HepG2 (cell line): ENCODE measurements around the gene EIF4ENIF1. TPM values are rescaled to one million over a fixed set of nuclear protein-coding genes. Genes with fewer than 3 reads are reported as not detected.

ENCODE experiments used
- ATAC-seq: fragments of 200-7000 bp; cut with Tn5 transposase; 3 replicates; pipeline ENCODE4 v1.9.1; 2020; ENCODE audit warnings: mild to moderate bottlenecking, moderate library complexity
- BruUV-seq: library from RNA; stranded (reverse); fragments of 400-500 nt; replicated peaks from 2 replicates; lab custom pipeline; 2021; lab: Mats Ljungman, UMichigan
- CTCF ChIA-PET: fragments of 300-600 bp; formaldehyde crosslinking; extraction: SDS; loops from one replicate; lab custom pipeline; 2021; ENCODE audit warnings: low total read pairs, inconsistent platforms, low intra/inter-chr PET ratio; lab: Yijun Ruan, JAX
- POLR2A ChIA-PET: fragments of 350-600 bp; sonication (Branson Sonifier 250); formaldehyde crosslinking; loops from one replicate; lab custom pipeline; 2020; ENCODE audit warnings: antibody characterized with exemption, inconsistent platforms; lab: Yijun Ruan, JAX
- DNase-seq: peaks from one replicate; pipeline ENCODE4 v3.0.0-alpha.2; 2015; ENCODE audit warnings: low spot score
- FAIRE-seq: peaks from 3 replicates; lab custom pipeline; 2011; peaks lifted over from hg19 to GRCh38; lab: Jason Lieb, UNC
- H2AFZ ChIP-seq: one replicate; pipeline ENCODE4 v1.6.1; 2011; ENCODE audit warnings: low read length, inconsistent platforms
- H3K27ac ChIP-seq: fragments of 300-600 bp; 3 replicates; pipeline ENCODE4 v1.8.0; 2011; ENCODE audit warnings: mixed run types, mild to moderate bottlenecking, mixed read lengths, low read length, inconsistent platforms; ENCODE audit not compliant: insufficient read depth; ENCODE audit errors: extremely low read length
- H3K27me3 ChIP-seq, 2 experiments: fragments of 200-600 bp in 1 of 2; 2 replicates in 1 of 2; 3 replicates in 1 of 2; pipeline versions ENCODE4 v1.6.0 to v1.8.0; 2011; ENCODE audit warnings: low read length in 2 of 2, mild to moderate bottlenecking in 2 of 2, moderate library complexity in 2 of 2, inconsistent platforms in 1 of 2; ENCODE audit not compliant: insufficient read depth in 2 of 2, control insufficient read depth in 1 of 2
- H3K36me3 ChIP-seq, 2 experiments: fragments of 200-600 bp in 1 of 2; replicated peaks in 1 of 2; 2 replicates in 1 of 2; 3 replicates in 1 of 2; pipeline versions ENCODE4 v1.5.1 to v1.8.0; 2011; ENCODE audit warnings: low read length in 2 of 2, inconsistent platforms in 1 of 2; ENCODE audit not compliant: insufficient read depth in 2 of 2, control insufficient read depth in 1 of 2
- H3K4me1 ChIP-seq: 2 replicates; pipeline ENCODE4 v1.5.1; 2012; ENCODE audit warnings: low read length, inconsistent platforms; ENCODE audit not compliant: insufficient read depth
- H3K4me2 ChIP-seq: 2 replicates; pipeline ENCODE4 v1.6.0; 2011; ENCODE audit warnings: low read depth, low read length, inconsistent platforms
- H3K4me3 ChIP-seq, 3 experiments: fragments of 200-600 bp in 1 of 3; sonication (generic), shearing (Covaris generic) in 1 of 3; replicated peaks in 1 of 3; 2 replicates each; pipeline ENCODE4 v1.5.1; 2011 to 2016; ENCODE audit warnings: low read length in 3 of 3, inconsistent platforms in 2 of 3, low read depth in 2 of 3, mild to moderate bottlenecking in 2 of 3, control low read depth in 1 of 3, mixed read lengths in 1 of 3; ENCODE audit not compliant: insufficient read depth in 1 of 3
- H3K79me2 ChIP-seq: one replicate; pipeline ENCODE4 v1.6.1; 2011; ENCODE audit warnings: low read length, inconsistent platforms; ENCODE audit not compliant: insufficient read depth
- H3K9ac ChIP-seq: 2 replicates; pipeline ENCODE4 v1.6.0; 2011; ENCODE audit warnings: mild to moderate bottlenecking, low read depth, low read length, inconsistent platforms; ENCODE audit not compliant: insufficient read depth
- H3K9me3 ChIP-seq: 2 replicates; pipeline ENCODE4 v1.5.1; 2012; ENCODE audit warnings: mild to moderate bottlenecking, low read length
- H4K20me1 ChIP-seq: 2 replicates; pipeline ENCODE4 v1.6.0; 2011; ENCODE audit warnings: inconsistent platforms, mild to moderate bottlenecking, low read length, moderate library complexity; ENCODE audit not compliant: insufficient read depth
- ATF7 ChIP-seq, 2 experiments: fragments of 450-650 bp in 1 of 2; sonication (generic) in 1 of 2; formaldehyde crosslinking in 1 of 2; IDR thresholded peaks; 2 replicates each; pipeline versions ENCODE4 v1.4.0 to v1.6.1; 2016 to 2020; ENCODE audit warnings: antibody characterized with exemption in 1 of 2, mild to moderate bottlenecking in 1 of 2, missing genetic modification reagents in 1 of 2
- NCOA2 ChIP-seq: sonication (generic); formaldehyde crosslinking; IDR thresholded peaks from 2 replicates; pipeline ENCODE4 v1.8.0; 2022; ENCODE audit warnings: inconsistent platforms
- XRCC5 ChIP-seq: fragments of 200-400 bp; formaldehyde crosslinking; optimal IDR thresholded peaks from 2 replicates; pipeline ENCODE3; 2017; ENCODE audit warnings: mild to moderate bottlenecking, low read length
- ZBTB20 ChIP-seq: sonication (generic); formaldehyde crosslinking; IDR thresholded peaks from 2 replicates; pipeline ENCODE4 v1.8.1; 2023; ENCODE audit warnings: missing genetic modification reagents, low read depth, mild to moderate bottlenecking, borderline replicate concordance
- ZFP62 ChIP-seq: sonication (generic); formaldehyde crosslinking; IDR thresholded peaks from 2 replicates; pipeline ENCODE4 v1.4.0; 2020; ENCODE audit warnings: missing genetic modification reagents
- ZNF367 ChIP-seq: sonication (generic); formaldehyde crosslinking; IDR thresholded peaks from 2 replicates; pipeline ENCODE4 v1.4.0; 2020; ENCODE audit warnings: missing genetic modification reagents, borderline replicate concordance
- ZNF615 ChIP-seq: sonication (generic); formaldehyde crosslinking; IDR thresholded peaks from 2 replicates; pipeline ENCODE4 v1.5.0; 2020; ENCODE audit warnings: mild to moderate bottlenecking, missing genetic modification reagents, borderline replicate concordance
- ZNF891 ChIP-seq: sonication (generic); formaldehyde crosslinking; IDR thresholded peaks from 2 replicates; pipeline ENCODE4 v1.5.0; 2020; ENCODE audit warnings: mild to moderate bottlenecking, missing genetic modification reagents
- whole genome bisulfite sequencing: methylation state at CpG from one replicate; pipeline ENCODE4 v1.1.6; 2017; ENCODE audit warnings: low lambda C conversion rate; 5-methylcytosine and 5-hydroxymethylcytosine counted together
- in situ Hi-C: cut with HindIII; loops from 2 replicates; pipeline ENCODE4 v1.10.0; 2017; ENCODE audit warnings: low pct_unique_long_range_greater_than_20kb; ENCODE audit not compliant: extremely low pct_ligation_motif_present
- intact Hi-C: fragments of 100-400 bp; cut with micrococcal nuclease; formaldehyde crosslinking; loops from one replicate; pipeline ENCODE4 v1.10.0; 2022; ENCODE audit not compliant: unreplicated experiment
- polyA plus RNA-seq, 8 experiments: library from polyadenylated mRNA; depleted of rRNA in 3 of 8; stranded (reverse) in 7 of 8; unstranded in 1 of 8; fragments of >200 nt; fragmentation: Illumina TruSeq in 4 of 8; extraction: Trizol in 4 of 8; gene quantifications; 2 replicates each; pipeline versions ENCODE4 v1.2.1 to v1.2.3, GENCODE V29; 2011 to 2016; ENCODE audit warnings: low read depth in 4 of 8, missing spikeins in 1 of 8, mixed read lengths in 1 of 8; ENCODE audit not compliant: insufficient read depth in 1 of 8
- total RNA-seq, 5 experiments: library from RNA; depleted of rRNA; stranded (reverse); fragments of >200 nt; fragmentation: Illumina TruSeq; extraction: Trizol; gene quantifications; 2 replicates each; pipeline ENCODE4 v1.2.3, GENCODE V29; 2016; ENCODE audit warnings: low read depth in 1 of 5
- TF ChIP-seq, protein P1 (sequence below): sonication (generic); formaldehyde crosslinking; IDR thresholded peaks from 2 replicates; pipeline ENCODE4 v1.5.0; 2020; ENCODE audit warnings: missing genetic modification reagents
- TF ChIP-seq, protein P2 (sequence below): sonication (generic); formaldehyde crosslinking; IDR thresholded peaks from 2 replicates; pipeline ENCODE4 v1.5.1; 2020; ENCODE audit warnings: mild to moderate bottlenecking, missing genetic modification reagents
- TF ChIP-seq, protein P3 (sequence below): sonication (generic); formaldehyde crosslinking; IDR thresholded peaks from 2 replicates; pipeline ENCODE4 v1.4.0; 2020; ENCODE audit warnings: missing genetic modification reagents
- TF ChIP-seq, protein P4 (sequence below): sonication (generic); formaldehyde crosslinking; IDR thresholded peaks from 2 replicates; pipeline ENCODE4 v1.9.0; 2021; ENCODE audit warnings: missing genetic modification reagents, mild to moderate bottlenecking, borderline replicate concordance

EIF4ENIF1 gene
- total and polyA plus RNA-seq, 2 of the 13 experiments (the other 11 are each of a cell fraction or from before 2014, with no cell fraction given) = 11.9 to 12.3 TPM

DNA sequence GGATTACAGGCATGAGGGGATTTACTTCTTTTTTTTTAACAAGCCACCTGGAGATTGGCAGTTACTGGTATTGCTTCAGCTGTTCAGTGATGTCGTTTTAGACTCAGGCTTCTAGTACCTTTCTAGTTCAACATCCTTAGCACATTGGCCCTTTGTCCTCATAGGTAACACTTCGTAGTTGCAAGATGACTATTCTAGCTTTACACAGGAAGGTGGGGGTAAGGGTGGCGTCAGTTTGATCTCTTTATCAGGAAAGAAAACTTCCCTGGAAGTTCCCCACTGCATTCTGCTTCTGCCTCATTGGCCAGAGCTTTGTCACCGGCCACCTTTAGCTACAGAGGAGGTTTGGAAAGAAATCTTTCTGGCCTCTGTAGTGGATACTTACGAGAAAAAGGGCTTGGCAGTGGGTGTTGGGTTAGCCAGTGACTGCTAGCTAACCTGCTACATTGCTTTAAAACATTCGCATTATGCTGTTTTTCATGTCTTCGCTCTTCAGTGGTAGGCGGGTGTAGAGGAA lies 47.4 kb upstream of the EIF4ENIF1 start:
- H3K36me3 ChIP-seq = no peaks in the 10 kb centered on the region
- FAIRE-seq (no peak), DNase-seq (no peak), ATAC-seq (no peak)
- in situ Hi-C loops = no loop called here
- ChIA-PET POLR2A (no interaction called here), CTCF (no interaction called here)
- intact Hi-C loops = no loop called here
- H3K27me3 ChIP-seq = no peaks in the 10 kb centered on the region
- no peak overlapping the region for H2AFZ ChIP-seq
- no peak overlapping the region for H3K9ac ChIP-seq
- H3K4me2 ChIP-seq = no peak overlapping the region
- TF ChIP-seq XRCC5 (no peak), ZBTB20 (CRISPR knock-in tag) (no peak), ATF7 (IDR thresholded peaks at IDR 0.05) (no peak), ATF7 (CRISPR knock-in tag; IDR thresholded peaks at IDR 0.05) (no peak), NCOA2 (CRISPR knock-in tag) (no peak), ZNF367 (no peak), ZNF891 (no peak), ZNF615 (CRISPR knock-in tag) (no peak), ZFP62 (no peak)
- TF ChIP-seq, protein P1, sequence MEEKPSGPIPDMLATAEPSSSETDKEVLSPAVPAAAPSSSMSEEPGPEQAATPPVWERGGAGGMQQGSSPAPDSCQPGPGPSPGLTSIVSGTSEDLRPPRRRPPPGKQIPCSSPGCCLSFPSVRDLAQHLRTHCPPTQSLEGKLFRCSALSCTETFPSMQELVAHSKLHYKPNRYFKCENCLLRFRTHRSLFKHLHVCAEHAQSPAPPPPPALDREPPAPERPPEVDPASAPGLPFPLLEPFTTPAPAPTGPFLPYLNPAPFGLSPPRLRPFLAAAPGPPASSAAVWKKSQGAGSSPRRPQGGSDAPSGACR (CRISPR knock-in tag) = no peak
- TF ChIP-seq, protein P2, sequence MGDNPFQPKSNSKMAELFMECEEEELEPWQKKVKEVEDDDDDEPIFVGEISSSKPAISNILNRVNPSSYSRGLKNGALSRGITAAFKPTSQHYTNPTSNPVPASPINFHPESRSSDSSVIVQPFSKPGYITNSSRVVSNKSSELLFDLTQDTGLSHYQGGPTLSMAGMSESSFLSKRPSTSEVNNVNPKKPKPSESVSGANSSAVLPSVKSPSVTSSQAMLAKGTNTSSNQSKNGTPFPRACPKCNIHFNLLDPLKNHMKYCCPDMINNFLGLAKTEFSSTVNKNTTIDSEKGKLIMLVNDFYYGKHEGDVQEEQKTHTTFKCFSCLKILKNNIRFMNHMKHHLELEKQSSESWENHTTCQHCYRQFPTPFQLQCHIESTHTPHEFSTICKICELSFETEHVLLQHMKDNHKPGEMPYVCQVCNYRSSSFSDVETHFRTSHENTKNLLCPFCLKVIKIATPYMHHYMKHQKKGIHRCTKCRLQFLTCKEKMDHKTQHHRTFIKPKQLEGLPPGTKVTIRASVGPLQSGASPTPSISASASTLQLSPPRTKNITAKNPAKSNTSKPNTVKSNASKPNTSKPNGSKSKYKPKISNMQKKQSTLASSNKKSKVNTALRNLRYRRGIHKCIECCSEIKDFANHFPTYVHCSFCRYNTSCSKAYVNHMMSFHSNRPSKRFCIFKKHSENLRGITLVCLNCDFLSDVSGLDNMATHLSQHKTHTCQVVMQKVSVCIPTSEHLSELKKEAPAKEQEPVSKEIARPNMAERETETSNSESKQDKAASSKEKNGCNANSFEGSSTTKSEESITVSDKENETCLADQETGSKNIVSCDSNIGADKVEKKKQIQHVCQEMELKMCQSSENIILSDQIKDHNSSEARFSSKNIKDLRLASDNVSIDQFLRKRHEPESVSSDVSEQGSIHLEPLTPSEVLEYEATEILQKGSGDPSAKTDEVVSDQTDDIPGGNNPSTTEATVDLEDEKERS = no peak
- TF ChIP-seq, protein P3, sequence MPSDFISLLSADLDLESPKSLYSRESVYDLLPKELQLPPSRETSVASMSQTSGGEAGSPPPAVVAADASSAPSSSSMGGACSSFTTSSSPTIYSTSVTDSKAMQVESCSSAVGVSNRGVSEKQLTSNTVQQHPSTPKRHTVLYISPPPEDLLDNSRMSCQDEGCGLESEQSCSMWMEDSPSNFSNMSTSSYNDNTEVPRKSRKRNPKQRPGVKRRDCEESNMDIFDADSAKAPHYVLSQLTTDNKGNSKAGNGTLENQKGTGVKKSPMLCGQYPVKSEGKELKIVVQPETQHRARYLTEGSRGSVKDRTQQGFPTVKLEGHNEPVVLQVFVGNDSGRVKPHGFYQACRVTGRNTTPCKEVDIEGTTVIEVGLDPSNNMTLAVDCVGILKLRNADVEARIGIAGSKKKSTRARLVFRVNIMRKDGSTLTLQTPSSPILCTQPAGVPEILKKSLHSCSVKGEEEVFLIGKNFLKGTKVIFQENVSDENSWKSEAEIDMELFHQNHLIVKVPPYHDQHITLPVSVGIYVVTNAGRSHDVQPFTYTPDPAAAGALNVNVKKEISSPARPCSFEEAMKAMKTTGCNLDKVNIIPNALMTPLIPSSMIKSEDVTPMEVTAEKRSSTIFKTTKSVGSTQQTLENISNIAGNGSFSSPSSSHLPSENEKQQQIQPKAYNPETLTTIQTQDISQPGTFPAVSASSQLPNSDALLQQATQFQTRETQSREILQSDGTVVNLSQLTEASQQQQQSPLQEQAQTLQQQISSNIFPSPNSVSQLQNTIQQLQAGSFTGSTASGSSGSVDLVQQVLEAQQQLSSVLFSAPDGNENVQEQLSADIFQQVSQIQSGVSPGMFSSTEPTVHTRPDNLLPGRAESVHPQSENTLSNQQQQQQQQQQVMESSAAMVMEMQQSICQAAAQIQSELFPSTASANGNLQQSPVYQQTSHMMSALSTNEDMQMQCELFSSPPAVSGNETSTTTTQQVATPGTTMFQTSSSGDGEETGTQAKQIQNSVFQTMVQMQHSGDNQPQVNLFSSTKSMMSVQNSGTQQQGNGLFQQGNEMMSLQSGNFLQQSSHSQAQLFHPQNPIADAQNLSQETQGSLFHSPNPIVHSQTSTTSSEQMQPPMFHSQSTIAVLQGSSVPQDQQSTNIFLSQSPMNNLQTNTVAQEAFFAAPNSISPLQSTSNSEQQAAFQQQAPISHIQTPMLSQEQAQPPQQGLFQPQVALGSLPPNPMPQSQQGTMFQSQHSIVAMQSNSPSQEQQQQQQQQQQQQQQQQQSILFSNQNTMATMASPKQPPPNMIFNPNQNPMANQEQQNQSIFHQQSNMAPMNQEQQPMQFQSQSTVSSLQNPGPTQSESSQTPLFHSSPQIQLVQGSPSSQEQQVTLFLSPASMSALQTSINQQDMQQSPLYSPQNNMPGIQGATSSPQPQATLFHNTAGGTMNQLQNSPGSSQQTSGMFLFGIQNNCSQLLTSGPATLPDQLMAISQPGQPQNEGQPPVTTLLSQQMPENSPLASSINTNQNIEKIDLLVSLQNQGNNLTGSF (CRISPR knock-in tag) = no peak
- TF ChIP-seq, protein P4, sequence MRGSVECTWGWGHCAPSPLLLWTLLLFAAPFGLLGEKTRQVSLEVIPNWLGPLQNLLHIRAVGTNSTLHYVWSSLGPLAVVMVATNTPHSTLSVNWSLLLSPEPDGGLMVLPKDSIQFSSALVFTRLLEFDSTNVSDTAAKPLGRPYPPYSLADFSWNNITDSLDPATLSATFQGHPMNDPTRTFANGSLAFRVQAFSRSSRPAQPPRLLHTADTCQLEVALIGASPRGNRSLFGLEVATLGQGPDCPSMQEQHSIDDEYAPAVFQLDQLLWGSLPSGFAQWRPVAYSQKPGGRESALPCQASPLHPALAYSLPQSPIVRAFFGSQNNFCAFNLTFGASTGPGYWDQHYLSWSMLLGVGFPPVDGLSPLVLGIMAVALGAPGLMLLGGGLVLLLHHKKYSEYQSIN = no peak
- H3K79me2 ChIP-seq = no peaks in the 10 kb centered on the region
- no TSS peak for BruUV-seq
- H3K4me3 ChIP-seq = no peak overlapping the region
- no peaks in the 10 kb centered on the region for H3K9me3 ChIP-seq
- H3K27ac ChIP-seq = no peak overlapping the region
- H3K4me1 ChIP-seq = peaks cover 17% of the 10 kb centered on the region
- 94% methylated on average over 8 of the region's 8 CpGs for WGBS
- no peaks in the 10 kb centered on the region for H4K20me1 ChIP-seq
